ENCODE data around the gene BMPR2. TPM values are rescaled to one million over a fixed set of nuclear protein-coding genes. Genes with fewer than 3 reads are reported as not detected.
"Not testable (repeated sequence)": the region's sequence is repeated elsewhere in the genome, so short reads cannot be mapped to it uniquely, and the experiment has no call there.

The BMPR2 gene
- polyA plus RNA-seq, 1 experiment: 30.9 TPM

DNA sequence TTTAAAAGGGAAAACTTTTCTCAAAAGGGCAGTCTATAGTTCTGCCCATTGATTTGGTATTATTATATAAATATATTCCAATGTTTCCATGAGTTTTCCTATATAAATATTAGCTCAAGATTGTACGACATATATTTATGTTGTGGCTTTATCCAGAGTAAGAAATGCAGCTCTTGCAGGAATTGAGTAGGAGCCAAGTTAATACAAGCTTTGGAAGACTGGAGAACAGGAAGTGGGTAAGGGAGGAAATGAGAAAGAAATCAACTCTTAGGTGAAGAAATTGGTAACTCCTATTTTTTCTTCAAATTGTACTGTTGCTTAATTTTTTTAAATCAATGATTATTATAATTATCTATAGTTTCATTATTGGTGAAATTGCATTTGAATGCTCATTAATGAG is 153.3 kb downstream of the BMPR2 start:
- Histone ChIP-seq H3K4me3 (ENCODE audit: low read depth, low read length) (no peak overlapping the region), H3K36me3 (ENCODE audit: control insufficient read depth, insufficient read depth, low read length) (peaks cover 3% of the 10 kb centered on the region; the same call in 1 of the 2 replicates), H3K27me3 (ENCODE audit: control insufficient read depth, insufficient read depth, low read length) (no peaks in the 10 kb centered on the region)
- TF ChIP-seq, protein P1, sequence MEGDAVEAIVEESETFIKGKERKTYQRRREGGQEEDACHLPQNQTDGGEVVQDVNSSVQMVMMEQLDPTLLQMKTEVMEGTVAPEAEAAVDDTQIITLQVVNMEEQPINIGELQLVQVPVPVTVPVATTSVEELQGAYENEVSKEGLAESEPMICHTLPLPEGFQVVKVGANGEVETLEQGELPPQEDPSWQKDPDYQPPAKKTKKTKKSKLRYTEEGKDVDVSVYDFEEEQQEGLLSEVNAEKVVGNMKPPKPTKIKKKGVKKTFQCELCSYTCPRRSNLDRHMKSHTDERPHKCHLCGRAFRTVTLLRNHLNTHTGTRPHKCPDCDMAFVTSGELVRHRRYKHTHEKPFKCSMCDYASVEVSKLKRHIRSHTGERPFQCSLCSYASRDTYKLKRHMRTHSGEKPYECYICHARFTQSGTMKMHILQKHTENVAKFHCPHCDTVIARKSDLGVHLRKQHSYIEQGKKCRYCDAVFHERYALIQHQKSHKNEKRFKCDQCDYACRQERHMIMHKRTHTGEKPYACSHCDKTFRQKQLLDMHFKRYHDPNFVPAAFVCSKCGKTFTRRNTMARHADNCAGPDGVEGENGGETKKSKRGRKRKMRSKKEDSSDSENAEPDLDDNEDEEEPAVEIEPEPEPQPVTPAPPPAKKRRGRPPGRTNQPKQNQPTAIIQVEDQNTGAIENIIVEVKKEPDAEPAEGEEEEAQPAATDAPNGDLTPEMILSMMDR (IDR thresholded peaks at IDR 0.05; ENCODE audit: insufficient read depth, low read depth, low read length): no peak
- ChIA-PET POLR2A (interaction anchor here (0.7 kb wide), 1 partner anchor 21 kb away, joined by 3 read pairs; no protein-coding TSS in a partner anchor), CTCF (no interaction called here)
- no peak for DNase-seq (ENCODE audit: low read depth)

DNA sequence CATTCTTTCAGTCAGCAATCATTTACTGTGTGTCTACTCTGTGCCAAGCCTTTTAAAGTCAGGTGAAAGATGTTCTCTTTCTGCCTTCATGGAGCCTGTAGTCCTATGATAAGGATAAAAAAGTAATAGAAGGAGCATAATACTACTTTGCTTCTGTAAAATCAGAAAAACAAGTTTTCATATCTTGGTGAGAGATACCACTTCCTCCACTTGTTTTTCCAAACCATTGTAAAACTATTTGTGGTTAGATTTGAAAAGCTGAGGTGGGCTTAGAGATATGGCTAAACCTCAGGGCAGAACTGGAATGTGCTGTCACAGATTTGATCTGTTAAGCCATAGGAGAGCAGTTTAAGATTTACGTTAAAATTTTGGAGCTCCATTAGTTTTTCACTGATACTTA is 153.9 kb downstream of the BMPR2 start:
- ChIA-PET POLR2A (no interaction called here), CTCF (no interaction called here)
- Histone ChIP-seq H3K27me3 (ENCODE audit: control insufficient read depth, insufficient read depth, low read length) (no peaks in the 10 kb centered on the region), H3K36me3 (ENCODE audit: control insufficient read depth, insufficient read depth, low read length) (peaks cover 3% of the 10 kb centered on the region; the same call in 1 of the 2 replicates), H3K4me3 (ENCODE audit: low read depth, low read length) (no peak overlapping the region)
- TF ChIP-seq, protein P1 (IDR thresholded peaks at IDR 0.05; ENCODE audit: insufficient read depth, low read depth, low read length): no peak
- DNase-seq (ENCODE audit: low read depth): no peak

DNA sequence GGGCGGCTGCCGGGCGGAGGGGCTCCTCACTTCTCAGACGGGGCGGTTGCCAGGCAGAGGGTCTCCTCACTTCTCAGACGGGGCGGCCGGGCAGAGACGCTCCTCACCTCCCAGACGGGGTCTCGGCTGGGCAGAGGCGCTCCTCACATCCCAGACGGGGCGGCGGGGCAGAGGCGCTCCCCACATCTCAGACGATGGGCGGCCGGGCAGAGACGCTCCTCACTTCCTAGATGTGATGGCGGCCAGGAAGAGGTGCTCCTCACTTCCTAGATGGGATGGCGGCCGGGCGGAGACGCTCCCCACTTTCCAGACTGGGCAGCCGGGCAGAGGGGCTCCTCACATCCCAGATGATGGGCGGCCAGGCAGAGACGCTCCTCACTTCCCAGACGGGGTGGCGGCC is 159.2 kb downstream of the BMPR2 start:
- H3K36me3 ChIP-seq (ENCODE audit: control insufficient read depth, insufficient read depth, low read length); H3K27me3 ChIP-seq (ENCODE audit: control insufficient read depth, insufficient read depth, low read length); H3K4me3 ChIP-seq (ENCODE audit: low read depth, low read length); CTCF ChIA-PET; DNase-seq (ENCODE audit: low read depth); POLR2A ChIA-PET: not testable (repeated sequence)

DNA sequence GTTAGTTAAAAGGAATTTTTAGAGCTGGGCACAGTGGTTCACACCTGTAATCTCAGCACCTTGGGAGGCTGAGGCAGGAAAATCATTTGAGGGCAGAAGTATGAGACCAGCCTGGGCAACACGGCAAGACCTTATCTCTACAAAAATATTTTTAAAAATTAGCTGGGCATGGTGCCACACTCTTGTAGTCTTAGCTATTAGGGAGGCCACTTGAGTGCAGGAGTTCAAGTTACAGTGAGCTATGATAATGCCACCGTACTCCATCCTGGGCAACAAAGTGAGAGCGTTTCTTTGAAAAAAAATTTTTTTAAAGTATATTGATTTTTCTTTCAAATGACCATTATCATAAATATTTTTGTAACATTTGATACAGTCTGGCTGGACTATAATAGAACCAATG is 165.0 kb downstream of the BMPR2 start:
- Histone ChIP-seq H3K4me3 (ENCODE audit: low read depth, low read length) (no peak overlapping the region), H3K36me3 (ENCODE audit: control insufficient read depth, insufficient read depth, low read length) (peaks cover 2% of the 10 kb centered on the region; the same call in 1 of the 2 replicates), H3K27me3 (ENCODE audit: control insufficient read depth, insufficient read depth, low read length) (no peaks in the 10 kb centered on the region)
- no peak for DNase-seq (ENCODE audit: low read depth)
- ChIA-PET CTCF (interaction anchor here (0.7 kb wide), 1 partner anchor 20 kb away, joined by 3 read pairs; no protein-coding TSS in a partner anchor), POLR2A (no interaction called here)
- TF ChIP-seq, protein P1 (IDR thresholded peaks at IDR 0.05; ENCODE audit: insufficient read depth, low read depth, low read length): no peak

DNA sequence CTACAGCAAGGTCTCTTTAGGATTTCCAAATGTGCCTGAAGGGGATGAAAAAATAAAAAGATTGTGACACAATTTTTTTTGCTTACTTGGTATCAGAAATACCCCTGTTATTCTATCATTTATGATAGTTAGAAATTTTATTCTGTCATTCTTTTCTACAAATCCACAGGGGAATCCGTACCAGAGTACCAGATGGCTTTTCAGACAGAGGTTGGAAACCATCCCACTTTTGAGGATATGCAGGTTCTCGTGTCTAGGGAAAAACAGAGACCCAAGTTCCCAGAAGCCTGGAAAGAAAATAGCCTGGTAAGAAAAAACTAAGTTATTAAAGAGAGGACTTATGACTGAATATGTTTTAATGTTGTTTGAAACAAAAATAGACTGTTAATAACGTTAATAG is 166.0 kb downstream of the BMPR2 start:
- CTCF ChIA-PET: interaction anchor here (0.7 kb wide), 1 partner anchor 21 kb away, joined by 3 read pairs; no protein-coding TSS in a partner anchor
- TF ChIP-seq, protein P1 (IDR thresholded peaks at IDR 0.05; ENCODE audit: insufficient read depth, low read depth, low read length): no peak
- Histone ChIP-seq H3K36me3 (ENCODE audit: control insufficient read depth, insufficient read depth, low read length) (peaks cover 1% of the 10 kb centered on the region; the same call in 1 of the 2 replicates), H3K4me3 (ENCODE audit: low read depth, low read length) (no peak overlapping the region), H3K27me3 (ENCODE audit: control insufficient read depth, insufficient read depth, low read length) (no peaks in the 10 kb centered on the region)
- no peak for DNase-seq (ENCODE audit: low read depth)
- POLR2A ChIA-PET: no interaction called here

DNA sequence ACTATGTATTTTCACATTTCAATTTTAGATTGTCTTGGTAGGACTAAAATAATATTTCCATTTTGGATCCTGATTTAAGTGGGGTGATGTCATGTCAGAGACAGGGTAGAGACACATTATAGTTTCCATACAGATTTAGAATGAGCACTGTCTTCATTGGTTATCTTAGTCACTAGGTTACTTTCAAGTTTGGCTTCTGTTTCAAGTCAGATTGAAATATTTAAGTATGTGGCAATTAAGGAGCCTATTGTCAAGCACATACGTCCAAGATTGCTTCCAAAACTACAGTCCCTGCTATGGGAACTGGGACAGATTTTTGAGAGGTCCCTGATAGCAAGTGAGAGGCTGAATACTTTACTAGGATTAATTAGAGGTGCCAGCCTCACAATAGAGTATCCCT is 169.4 kb downstream of the BMPR2 start:
- no peak for DNase-seq (ENCODE audit: low read depth)
- Histone ChIP-seq H3K27me3 (ENCODE audit: control insufficient read depth, insufficient read depth, low read length) (no peaks in the 10 kb centered on the region), H3K4me3 (ENCODE audit: low read depth, low read length) (no peak overlapping the region), H3K36me3 (ENCODE audit: control insufficient read depth, insufficient read depth, low read length) (peaks cover 1% of the 10 kb centered on the region; the same call in 1 of the 2 replicates)
- TF ChIP-seq, protein P1 (IDR thresholded peaks at IDR 0.05; ENCODE audit: insufficient read depth, low read depth, low read length): no peak
- CTCF ChIA-PET: no interaction called here
- POLR2A ChIA-PET: no interaction called here

All from BJ (cell line).